T-helper 9 cell (primary cell): Measurements from ENCODE around the gene PRR4.

ENCODE experiments used
- DNase-seq: peaks from one replicate; pipeline ENCODE4 v3.0.0-alpha.2; 2020

PRR4 gene

DNA sequence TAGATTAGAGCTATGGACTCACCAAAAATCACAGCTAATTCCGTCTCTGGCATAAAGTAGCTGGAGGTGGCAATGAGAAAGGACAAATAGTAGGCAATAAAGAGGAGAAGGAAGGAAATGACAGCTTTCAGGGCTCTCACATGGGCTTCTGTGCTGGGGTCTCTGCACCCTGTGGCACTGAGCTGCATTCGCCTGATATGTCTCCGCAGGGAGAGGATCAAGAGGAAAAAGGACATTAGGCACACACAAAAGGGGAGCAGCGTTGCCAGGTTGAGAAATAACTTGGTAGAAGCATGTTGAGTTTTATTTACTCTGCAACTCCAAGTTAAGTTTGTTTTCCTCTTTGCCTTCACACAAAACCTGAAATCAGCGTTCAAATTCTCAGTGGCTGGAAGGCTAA is 47.5 kb downstream of the PRR4 start:
- DNase-seq: no peak
